ENCODE data around the gene ARHGAP26.

DNA sequence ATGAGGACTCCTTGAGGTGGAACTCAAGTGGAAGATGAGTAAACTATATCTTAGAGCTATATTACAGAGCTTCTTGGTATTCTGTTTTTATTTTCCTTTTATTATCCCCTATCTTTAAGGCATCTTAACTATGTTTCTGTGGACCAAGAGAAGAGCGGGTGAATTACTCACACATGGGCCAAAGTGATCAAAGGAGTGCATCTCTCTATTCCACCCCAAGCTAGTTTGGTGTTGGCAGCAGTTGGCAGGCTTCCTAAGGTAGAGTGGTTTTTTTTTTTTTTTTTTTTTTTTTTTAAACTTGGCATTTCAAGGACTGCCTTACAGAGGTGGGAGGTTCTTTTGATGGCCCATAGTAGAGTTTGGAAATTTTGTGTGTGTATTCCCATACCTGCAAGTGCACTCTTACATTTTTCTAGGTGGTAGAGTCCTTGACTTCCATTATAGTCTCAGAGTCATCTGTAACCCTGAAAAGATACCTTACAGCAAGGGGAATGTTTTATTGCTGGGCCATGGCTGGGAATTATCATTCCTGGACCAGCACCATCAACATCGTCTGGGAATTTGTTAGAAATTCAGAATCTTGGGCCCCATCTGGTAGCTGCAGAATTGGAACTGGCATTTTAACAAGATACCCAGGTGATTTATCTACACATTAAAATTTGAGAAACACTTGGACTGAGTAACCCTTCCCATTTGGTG is 51.0 kb downstream of the ARHGAP26 start:
- TF ChIP-seq, protein P1, sequence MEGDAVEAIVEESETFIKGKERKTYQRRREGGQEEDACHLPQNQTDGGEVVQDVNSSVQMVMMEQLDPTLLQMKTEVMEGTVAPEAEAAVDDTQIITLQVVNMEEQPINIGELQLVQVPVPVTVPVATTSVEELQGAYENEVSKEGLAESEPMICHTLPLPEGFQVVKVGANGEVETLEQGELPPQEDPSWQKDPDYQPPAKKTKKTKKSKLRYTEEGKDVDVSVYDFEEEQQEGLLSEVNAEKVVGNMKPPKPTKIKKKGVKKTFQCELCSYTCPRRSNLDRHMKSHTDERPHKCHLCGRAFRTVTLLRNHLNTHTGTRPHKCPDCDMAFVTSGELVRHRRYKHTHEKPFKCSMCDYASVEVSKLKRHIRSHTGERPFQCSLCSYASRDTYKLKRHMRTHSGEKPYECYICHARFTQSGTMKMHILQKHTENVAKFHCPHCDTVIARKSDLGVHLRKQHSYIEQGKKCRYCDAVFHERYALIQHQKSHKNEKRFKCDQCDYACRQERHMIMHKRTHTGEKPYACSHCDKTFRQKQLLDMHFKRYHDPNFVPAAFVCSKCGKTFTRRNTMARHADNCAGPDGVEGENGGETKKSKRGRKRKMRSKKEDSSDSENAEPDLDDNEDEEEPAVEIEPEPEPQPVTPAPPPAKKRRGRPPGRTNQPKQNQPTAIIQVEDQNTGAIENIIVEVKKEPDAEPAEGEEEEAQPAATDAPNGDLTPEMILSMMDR (conservative IDR thresholded peaks at IDR 0.05 in 1 of 2, IDR thresholded peaks at IDR 0.05 in 1 of 2; ENCODE audit: low read depth in 1 of 2, low read length in 2 of 2) = no peak
- TF ChIP-seq EZH2 (IDR thresholded peaks at IDR 0.05; ENCODE audit: low read length, missing control alignments) = no peak
